HCT116 (cell line): ENCODE data around the gene GEN1. TPM values are rescaled to one million over a fixed set of nuclear protein-coding genes. Genes with fewer than 3 reads are reported as not detected.

Experiments used
- ATAC-seq: fragments of 200-7000 bp; cut with Tn5 transposase; 2 replicates; pipeline ENCODE4 v1.9.1; 2020; ENCODE audit warnings: mild to moderate bottlenecking, moderate library complexity
- BruUV-seq: library from RNA; stranded (reverse); fragments of 400-500 nt; replicated peaks from 2 replicates; lab custom pipeline; 2021; lab: Mats Ljungman, UMichigan
- CTCF ChIA-PET: fragments of 300-600 bp; sonication (Branson Sonifier 250); formaldehyde crosslinking; loops from one replicate; lab custom pipeline; 2021; ENCODE audit warnings: antibody characterized with exemption; lab: Charles Lee
- POLR2A ChIA-PET: fragments of 300-600, 350-600 bp; sonication (Branson Sonifier 250); formaldehyde crosslinking; loops from one replicate; lab custom pipeline; 2021; ENCODE audit warnings: antibody characterized with exemption; lab: Charles Lee
- RAD21 ChIA-PET, 2 experiments: fragments of 300-600 bp; sonication (Branson Sonifier 250); formaldehyde crosslinking; loops; one replicate each; lab custom pipeline; 2023; ENCODE audit warnings: low total read pairs in 2 of 2; ENCODE audit not compliant: uncharacterized antibody in 2 of 2, unreplicated experiment in 2 of 2, low non-redundant PET in 1 of 2; lab: Charles Lee
- DNase-seq: peaks from one replicate; pipeline ENCODE4 v3.0.0-alpha.2; 2010; ENCODE audit warnings: low read depth, low spot score
- H2AFZ ChIP-seq: fragments of 200-600 bp; shearing (Covaris generic), sonication (generic); 2 replicates; pipeline ENCODE4 v1.6.1; 2017; ENCODE audit warnings: low read depth, mixed run types, mixed read lengths, antibody characterized with exemption, low read length; ENCODE audit not compliant: poor library complexity, severe bottlenecking
- H3K27ac ChIP-seq: 2 replicates; pipeline ENCODE4 v1.5.1; 2012; ENCODE audit warnings: low read depth, low read length
- H3K27me3 ChIP-seq: fragments of 200-600 bp; sonication (generic); 2 replicates; pipeline ENCODE4 v1.6.1; 2016; ENCODE audit warnings: mixed run types, low read length, mixed read lengths; ENCODE audit not compliant: insufficient read depth
- H3K36me3 ChIP-seq, 2 experiments: fragments of 200-500 bp in 1 of 2; fragments of 200-600 bp in 1 of 2; sonication (Bioruptor generic) in 1 of 2; sonication (generic) in 1 of 2; 2 replicates each; pipeline versions ENCODE4 v1.5.1 to v1.6.1; 2014 to 2016; ENCODE audit warnings: low read length in 2 of 2, inconsistent platforms in 1 of 2, mixed read lengths in 1 of 2, mixed run types in 1 of 2; ENCODE audit not compliant: insufficient read depth in 2 of 2, control insufficient read depth in 1 of 2
- H3K4me1 ChIP-seq, 2 experiments: fragments of 200-600 bp in 1 of 2; sonication (generic) in 1 of 2; 2 replicates each; pipeline versions ENCODE4 v1.5.1 to v1.6.1; 2012 to 2017; ENCODE audit warnings: low read length in 2 of 2, inconsistent platforms in 1 of 2, mild to moderate bottlenecking in 1 of 2, mixed read lengths in 1 of 2, mixed run types in 1 of 2, moderate library complexity in 1 of 2; ENCODE audit not compliant: insufficient read depth in 2 of 2, control insufficient read depth in 1 of 2
- H3K4me2 ChIP-seq: fragments of 200-600 bp; sonication (generic); 2 replicates; pipeline ENCODE4 v1.6.1; 2017; ENCODE audit warnings: mixed run types, low read length, mixed read lengths
- H3K4me3 ChIP-seq, 2 experiments: fragments of 200-600 bp in 1 of 2; sonication (generic) in 1 of 2; replicated peaks in 1 of 2; 2 replicates each; pipeline ENCODE4 v1.5.1; 2011 to 2016; ENCODE audit warnings: low read length in 2 of 2, control low read depth in 1 of 2, low read depth in 1 of 2, mild to moderate bottlenecking in 1 of 2, mixed read lengths in 1 of 2, mixed run types in 1 of 2
- H3K79me2 ChIP-seq: fragments of 200-600 bp; sonication (generic); 2 replicates; pipeline ENCODE4 v1.6.1; 2017; ENCODE audit warnings: mild to moderate bottlenecking, mixed run types, low read length, moderate library complexity, mixed read lengths; ENCODE audit not compliant: insufficient read depth
- H3K9ac ChIP-seq: fragments of 200-600 bp; sonication (generic); 2 replicates; pipeline ENCODE4 v1.6.1; 2016; ENCODE audit warnings: low read length, mixed read lengths
- H3K9me2 ChIP-seq: fragments of 200-600 bp; sonication (generic), shearing (Covaris generic); 2 replicates; pipeline ENCODE4 v1.6.1; 2017; ENCODE audit warnings: mixed run types, mild to moderate bottlenecking, moderate library complexity; ENCODE audit not compliant: insufficient read depth
- H3K9me3 ChIP-seq, 2 experiments: fragments of 200-500 bp in 1 of 2; fragments of 200-600 bp in 1 of 2; sonication (Bioruptor generic) in 1 of 2; sonication (generic) in 1 of 2; 2 replicates each; pipeline ENCODE4 v1.6.1; 2014 to 2017; ENCODE audit warnings: low read length in 2 of 2, mixed read lengths in 2 of 2, inconsistent platforms in 1 of 2, low read depth in 1 of 2, mild to moderate bottlenecking in 1 of 2, mixed run types in 1 of 2, moderate library complexity in 1 of 2; ENCODE audit not compliant: control insufficient read depth in 1 of 2, insufficient read depth in 1 of 2
- H4K20me1 ChIP-seq: fragments of 200-600 bp; sonication (generic), shearing (Covaris generic); 2 replicates; pipeline ENCODE4 v1.6.1; 2017; ENCODE audit warnings: mixed run types, mild to moderate bottlenecking, moderate library complexity; ENCODE audit not compliant: insufficient read depth
- CBX3 ChIP-seq: IDR thresholded peaks from 2 replicates; pipeline ENCODE4 v1.6.1; 2012; ENCODE audit warnings: low read depth
- EGR1 ChIP-seq: IDR thresholded peaks from 2 replicates; pipeline ENCODE4 v1.6.1; 2012; ENCODE audit warnings: low read depth
- ELF1 ChIP-seq: IDR thresholded peaks from 2 replicates; pipeline ENCODE4 v1.6.1; 2012; ENCODE audit warnings: low read depth, borderline replicate concordance
- EZH2 ChIP-seq: fragments of 200-600 bp; sonication (generic); IDR thresholded peaks from 2 replicates; pipeline ENCODE4 v1.6.1; 2017; ENCODE audit warnings: antibody characterized with exemption, mixed run types
- FOSL1 ChIP-seq: IDR thresholded peaks from 2 replicates; pipeline ENCODE4 v1.6.1; 2012; ENCODE audit warnings: low read depth
- JUND ChIP-seq: IDR thresholded peaks from 2 replicates; pipeline ENCODE4 v1.6.1; 2012
- POLR2A ChIP-seq: IDR thresholded peaks from 2 replicates; pipeline ENCODE4 v1.7.0; 2011; ENCODE audit warnings: borderline replicate concordance; ENCODE audit not compliant: insufficient read depth, insufficient read length; ENCODE audit errors: extremely low read depth
- POLR2AphosphoS5 ChIP-seq: IDR thresholded peaks from 2 replicates; pipeline ENCODE4 v1.6.1; 2011; ENCODE audit warnings: mild to moderate bottlenecking, low read depth, low read length, moderate library complexity
- SIN3A ChIP-seq: IDR thresholded peaks from 2 replicates; pipeline ENCODE4 v1.6.1; 2012; ENCODE audit warnings: low read depth
- SRF ChIP-seq: IDR thresholded peaks from 2 replicates; pipeline ENCODE4 v1.6.1; 2012; ENCODE audit warnings: low read depth
- YY1 ChIP-seq: IDR thresholded peaks from 2 replicates; pipeline ENCODE4 v1.6.1; 2011; ENCODE audit warnings: low read length, low read depth, moderate library complexity, mild to moderate bottlenecking; ENCODE audit not compliant: insufficient replicate concordance; ENCODE audit errors: extremely low read depth
- ZNF274 ChIP-seq: fragments of 200-500 bp; sonication (Bioruptor generic); IDR thresholded peaks from 2 replicates; pipeline ENCODE4 v1.6.1; 2014; ENCODE audit warnings: mild to moderate bottlenecking, low read depth, low read length, inconsistent platforms
- intact Hi-C: fragments of 100-400 bp; cut with micrococcal nuclease; formaldehyde crosslinking; loops from 2 replicates; pipeline ENCODE4 v1.10.0; 2022
- total RNA-seq: library from RNA; stranded (reverse); gene quantifications from one replicate; pipeline ENCODE4 v1.2.1, GENCODE V29; 2021; ENCODE audit not compliant: unreplicated experiment
- TF ChIP-seq, protein P1 (sequence below), 3 experiments: fragments of 200-600 bp in 1 of 3; sonication (generic) in 1 of 3; IDR thresholded peaks in 2 of 3; conservative IDR thresholded peaks in 1 of 3; 2 replicates each; pipeline ENCODE4 v1.5.1; 2012 to 2017; ENCODE audit warnings: low read depth in 2 of 3, low read length in 2 of 3, antibody characterized with exemption in 1 of 3, borderline replicate concordance in 1 of 3, control low read depth in 1 of 3, mild to moderate bottlenecking in 1 of 3, mixed read lengths in 1 of 3, mixed run types in 1 of 3, moderate library complexity in 1 of 3; ENCODE audit not compliant: insufficient read depth in 1 of 3

GEN1 gene
- total RNA-seq, 1 experiment from 2014 or later = 19.7 TPM

DNA sequence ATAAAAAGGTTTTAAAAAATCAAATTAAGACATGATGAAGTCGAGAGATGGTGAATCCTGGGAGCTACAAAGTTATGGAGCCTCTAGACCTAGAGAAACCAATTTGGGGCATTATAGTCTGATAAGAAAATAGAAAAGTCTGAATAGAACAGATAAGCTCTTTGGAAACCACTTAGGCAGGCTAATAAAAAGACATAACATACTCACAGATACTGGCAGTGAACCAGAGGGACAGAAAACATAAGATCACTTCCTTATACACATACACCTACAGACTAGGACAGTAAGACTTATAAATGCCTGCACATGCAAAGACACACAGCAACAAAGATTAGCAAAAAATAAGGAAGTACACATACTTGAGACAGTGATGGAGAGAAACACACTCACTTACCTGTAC is 20.3 kb upstream of the GEN1 start:
- no TSS peak for BruUV-seq
- DNase-seq (no peak), ATAC-seq (no peak)
- Histone ChIP-seq H3K9ac (no peak overlapping the region), H3K27me3 (no peaks in the 10 kb centered on the region), H3K9me3 (no peaks in the 10 kb centered on the region), H3K9me2 (no peaks in the 10 kb centered on the region), H3K4me3 (no peak overlapping the region), H4K20me1 (no peaks in the 10 kb centered on the region), H3K79me2 (no peaks in the 10 kb centered on the region), H3K4me1 (no peaks in the 10 kb centered on the region), H2AFZ (no peak overlapping the region), H3K27ac (no peak overlapping the region), H3K4me2 (no peak overlapping the region), H3K36me3 (peaks cover 20 to 36% of the 10 kb centered on the region in 2 experiments)
- ChIA-PET POLR2A (no interaction called here), CTCF (interaction anchor here (1.5 kb wide), 1 partner anchor 14 kb away, joined by 4 read pairs; no protein-coding TSS in a partner anchor), RAD21 (no interaction called here)
- no peak for TF ChIP-seq YY1
- no peak for TF ChIP-seq POLR2AphosphoS5
- no peak for TF ChIP-seq POLR2A
- TF ChIP-seq SRF = no peak
- no peak for TF ChIP-seq CBX3
- TF ChIP-seq EGR1 = no peak
- TF ChIP-seq ELF1 = no peak
- TF ChIP-seq FOSL1 = no peak
- no peak for TF ChIP-seq SIN3A
- TF ChIP-seq JUND = no peak
- intact Hi-C loops = no loop called here

DNA sequence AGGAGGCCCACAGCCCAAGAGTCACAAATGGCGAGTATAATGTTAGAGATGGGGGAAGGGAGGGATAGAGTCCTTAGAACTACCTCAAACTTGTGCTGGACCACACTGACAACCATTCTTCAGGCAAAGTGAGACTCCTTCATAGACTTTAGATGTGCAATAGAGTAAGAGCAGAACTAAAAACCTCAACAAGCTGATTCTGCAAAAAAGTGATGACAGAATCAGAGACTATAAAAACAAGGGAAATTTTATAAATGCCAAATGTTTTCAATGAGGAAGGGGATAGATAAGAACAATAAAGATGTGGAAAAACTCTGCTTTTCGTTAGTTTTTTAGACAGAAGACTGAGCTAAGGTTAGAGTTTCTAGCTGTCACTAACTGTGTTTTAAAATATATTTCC is 18.1 kb upstream of the GEN1 start:
- no peak overlapping the region for H3K4me3 ChIP-seq
- TF ChIP-seq, protein P1, sequence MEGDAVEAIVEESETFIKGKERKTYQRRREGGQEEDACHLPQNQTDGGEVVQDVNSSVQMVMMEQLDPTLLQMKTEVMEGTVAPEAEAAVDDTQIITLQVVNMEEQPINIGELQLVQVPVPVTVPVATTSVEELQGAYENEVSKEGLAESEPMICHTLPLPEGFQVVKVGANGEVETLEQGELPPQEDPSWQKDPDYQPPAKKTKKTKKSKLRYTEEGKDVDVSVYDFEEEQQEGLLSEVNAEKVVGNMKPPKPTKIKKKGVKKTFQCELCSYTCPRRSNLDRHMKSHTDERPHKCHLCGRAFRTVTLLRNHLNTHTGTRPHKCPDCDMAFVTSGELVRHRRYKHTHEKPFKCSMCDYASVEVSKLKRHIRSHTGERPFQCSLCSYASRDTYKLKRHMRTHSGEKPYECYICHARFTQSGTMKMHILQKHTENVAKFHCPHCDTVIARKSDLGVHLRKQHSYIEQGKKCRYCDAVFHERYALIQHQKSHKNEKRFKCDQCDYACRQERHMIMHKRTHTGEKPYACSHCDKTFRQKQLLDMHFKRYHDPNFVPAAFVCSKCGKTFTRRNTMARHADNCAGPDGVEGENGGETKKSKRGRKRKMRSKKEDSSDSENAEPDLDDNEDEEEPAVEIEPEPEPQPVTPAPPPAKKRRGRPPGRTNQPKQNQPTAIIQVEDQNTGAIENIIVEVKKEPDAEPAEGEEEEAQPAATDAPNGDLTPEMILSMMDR (IDR thresholded peaks at IDR 0.05 in 2 of 3, conservative IDR thresholded peaks at IDR 0.05 in 1 of 3; ENCODE audit: borderline replicate concordance in 1 of 3, insufficient read depth in 1 of 3, low read depth in 2 of 3, low read length in 2 of 3) = no peak
- no peak for TF ChIP-seq JUND
- no peak for TF ChIP-seq ZNF274
- no peak for TF ChIP-seq EZH2
- no peak for TF ChIP-seq EGR1
- no peak for DNase-seq
- H3K9me2 ChIP-seq = no peaks in the 10 kb centered on the region
- H3K9me3 ChIP-seq = no peaks in the 10 kb centered on the region
- H3K4me1 ChIP-seq = no peaks in the 10 kb centered on the region
- H3K27ac ChIP-seq = no peak overlapping the region
- no peaks in the 10 kb centered on the region for H3K27me3 ChIP-seq
- POLR2A ChIA-PET = no interaction called here
- intact Hi-C loops = no loop called here
- H3K36me3 ChIP-seq = peaks cover 20 to 34% of the 10 kb centered on the region in 2 experiments
- CTCF ChIA-PET = no interaction called here
- H3K4me2 ChIP-seq = no peak overlapping the region
- H2AFZ ChIP-seq = no peak overlapping the region
- H4K20me1 ChIP-seq = no peaks in the 10 kb centered on the region
- H3K9ac ChIP-seq = no peak overlapping the region
- RAD21 ChIA-PET = no interaction called here
- ATAC-seq = no peak
- H3K79me2 ChIP-seq = no peaks in the 10 kb centered on the region
- BruUV-seq = no TSS peak
